Sciatic nerve (tissue), 2 donors: ENCODE data around the gene METTL26. TPM values are rescaled to one million over a fixed set of nuclear protein-coding genes. Genes with fewer than 3 reads are reported as not detected.
A peak's percentile ranks its signal among the peaks of the same experiment; 100 is the strongest.

Source experiments
- ATAC-seq: fragments of 200-7000 bp; cut with Tn5 transposase; one replicate; pipeline ENCODE4 v1.9.1; 2020; ENCODE audit warnings: mild to moderate bottlenecking, moderate library complexity
- DNase-seq: peaks from one replicate; pipeline ENCODE4 v3.0.0-alpha.2; 2020; ENCODE audit warnings: low spot score
- intact Hi-C: fragments of 100-400 bp; cut with DNase I; formaldehyde crosslinking; loops from one replicate; pipeline ENCODE4 v1.14.2; 2022
- total RNA-seq: library from RNA; stranded (reverse); fragmentation: NEBNext Ultra II Directional; extraction: Animal tissue kit (Norgen Biotek cat#: 25700); gene quantifications from one replicate; pipeline ENCODE4 v1.2.1, GENCODE V29; 2021
- donor health status: DM: no; HTN: no; CAD: no.
- donor health status: DM: no; HTN: no; CAD: no.

The METTL26 gene
- total RNA-seq, 1 donor from 2014 or later = 54.1 TPM

DNA sequence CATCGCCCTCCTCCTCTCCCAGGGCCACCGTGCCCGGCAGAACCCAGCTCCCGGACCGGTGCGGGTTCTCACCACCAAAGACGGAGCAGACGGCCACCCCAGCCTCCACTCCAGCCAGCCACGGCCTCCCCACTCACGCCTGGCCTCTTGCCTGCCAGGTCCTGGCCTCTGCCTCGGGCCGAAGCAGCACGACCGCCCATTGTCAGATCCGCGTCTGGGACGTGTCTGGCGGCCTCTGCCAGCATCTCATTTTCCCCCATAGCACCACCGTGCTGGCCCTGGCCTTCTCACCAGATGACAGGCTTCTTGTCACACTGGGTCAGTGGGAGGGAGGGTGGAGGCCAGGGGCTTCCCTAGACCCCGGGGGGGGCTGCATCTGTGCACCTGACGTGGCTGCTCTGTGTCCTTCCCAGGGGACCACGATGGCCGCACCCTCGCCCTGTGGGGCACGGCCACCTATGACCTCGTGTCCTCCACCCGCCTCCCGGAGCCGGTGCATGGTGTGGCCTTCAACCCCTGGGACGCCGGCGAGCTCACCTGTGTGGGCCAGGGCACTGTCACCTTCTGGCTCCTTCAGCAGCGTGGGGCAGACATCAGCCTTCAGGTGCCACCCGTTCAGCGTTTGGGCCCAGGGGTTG lies 25.2 kb upstream of the METTL26 start:
- intact Hi-C loops = no loop called here
- no peak for DNase-seq

DNA sequence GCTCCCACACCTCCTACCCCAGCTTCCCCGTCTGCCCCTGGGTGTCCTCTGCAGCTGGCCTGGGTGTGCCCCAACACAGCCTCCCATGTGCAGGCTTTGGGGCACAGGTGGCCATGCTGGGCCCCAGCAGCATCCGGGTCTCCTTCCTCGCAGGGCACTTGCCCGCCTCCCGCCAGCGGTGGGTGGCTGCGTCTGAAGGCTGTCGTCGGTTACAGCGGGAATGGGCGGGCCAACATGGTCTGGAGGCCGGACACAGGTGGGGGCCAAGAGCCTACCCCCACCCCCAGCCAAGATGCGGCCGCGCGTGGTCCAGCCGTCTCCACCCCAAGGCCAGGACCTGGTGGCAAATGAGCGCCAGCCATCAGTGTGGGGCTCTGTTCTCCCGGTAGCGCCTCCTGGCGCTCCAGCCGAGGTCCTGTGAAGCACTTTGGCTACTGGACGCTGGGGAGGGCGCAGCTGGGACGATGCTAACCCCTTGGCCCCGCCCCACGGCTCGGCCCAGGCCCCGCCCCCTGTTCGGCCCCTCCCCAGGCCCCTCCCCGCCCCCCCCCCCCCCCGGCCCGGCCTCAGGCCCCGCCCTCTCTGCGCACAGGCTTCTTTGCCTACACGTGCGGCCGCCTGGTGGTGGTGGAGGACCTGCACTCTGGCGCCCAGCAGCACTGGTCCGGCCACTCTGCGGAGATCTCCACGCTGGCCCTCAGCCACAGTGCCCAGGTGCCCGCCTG lies 24.5 kb upstream of the METTL26 start:
- peak; percentile 92 for ATAC-seq
- intact Hi-C loops = no loop called here
- peak; percentile 94 for DNase-seq

More for the DNA sequence above, 25.2 kb upstream of the METTL26 start:
- ATAC-seq = peak; percentile 20

DNA sequence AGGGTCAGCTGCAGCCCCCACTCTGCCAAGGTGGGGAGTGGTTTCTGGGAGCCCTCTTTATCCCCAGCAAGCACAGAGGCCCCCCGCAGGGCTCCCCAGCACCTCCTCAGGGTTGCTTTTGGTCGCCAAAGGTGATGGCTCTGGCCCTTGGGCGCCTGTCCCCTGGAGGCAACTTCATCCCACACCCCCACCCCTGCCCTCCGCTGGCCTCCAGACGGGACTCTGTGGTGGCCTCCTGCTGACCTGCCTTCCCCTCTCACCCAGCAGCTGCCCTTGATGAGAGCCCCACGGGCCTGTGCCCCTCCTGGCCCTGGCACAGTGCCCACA lies 24.0 kb upstream of the METTL26 start:
- intact Hi-C loops = no loop called here
- DNase-seq (no peak), ATAC-seq (no peak)

- DNase-seq (no peak), ATAC-seq (no peak)
- intact Hi-C loops = loop anchor here (10.0 kb wide), 1 partner anchor 75 kb away; no protein-coding TSS in a partner anchor
Measured at GRCh38 chr16:659618-660017, 23.5 kb upstream of the METTL26 start.

- ATAC-seq (no peak), DNase-seq (no peak)
- intact Hi-C loops = loop anchor here (10.0 kb wide), 1 partner anchor 74 kb away; no protein-coding TSS in a partner anchor
Measured at GRCh38 chr16:658679-659571, 22.8 kb upstream of the METTL26 start.

- intact Hi-C loops = loop anchor here (10.0 kb wide), 1 partner anchor 73 kb away; no protein-coding TSS in a partner anchor
- DNase-seq (no peak), ATAC-seq (no peak)
Measured at GRCh38 chr16:657487-657886, 21.4 kb upstream of the METTL26 start.

GRCh38 chr16:654034-654433 lies 17.9 kb upstream of the METTL26 start:
- DNase-seq (no peak), ATAC-seq (no peak)
- intact Hi-C loops = loop anchor here (10.0 kb wide), 1 partner anchor 69 kb away; no protein-coding TSS in a partner anchor

DNA sequence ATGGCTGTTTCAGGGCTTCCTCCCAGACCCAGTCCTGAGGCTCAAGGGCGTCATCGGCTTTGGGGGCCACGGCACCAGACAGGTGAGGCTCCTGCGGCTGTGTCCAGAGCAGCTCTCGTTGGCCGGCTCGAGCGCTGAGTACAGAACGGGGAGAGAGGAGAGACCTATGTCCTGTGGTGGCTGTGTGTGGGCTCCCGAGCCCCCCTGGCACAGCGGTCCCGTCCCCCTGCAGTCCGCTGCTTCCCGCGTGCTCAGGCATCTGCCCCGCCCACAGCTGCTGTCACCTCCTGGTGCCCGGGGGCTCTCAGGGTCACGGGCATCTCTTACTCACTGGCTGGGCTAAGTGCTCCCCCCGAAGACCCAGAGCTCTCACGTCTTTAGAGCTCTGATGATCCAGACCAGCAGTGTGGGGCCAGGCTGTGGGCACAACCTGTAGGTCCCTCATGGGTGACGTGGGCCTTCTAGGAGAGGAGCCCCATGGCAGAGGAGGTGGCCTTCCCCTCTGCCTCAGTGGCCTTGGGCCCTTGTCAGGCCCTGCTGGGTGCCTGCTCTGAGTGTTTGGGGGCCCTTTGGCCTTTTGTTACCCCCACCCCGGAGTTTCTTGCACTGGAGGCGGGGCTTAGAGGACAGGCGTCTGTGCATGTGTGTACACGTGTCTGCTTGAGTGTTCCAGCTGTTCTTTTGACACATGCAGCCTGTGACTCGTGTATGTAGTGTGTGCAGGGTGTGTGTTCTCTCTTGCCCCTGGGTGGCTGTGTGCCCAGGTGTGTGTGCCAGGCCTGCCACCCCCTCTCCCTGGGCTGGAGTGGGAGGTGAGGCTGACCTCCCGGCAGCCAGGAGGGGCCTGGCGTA lies 16.6 kb upstream of the METTL26 start:
- no peak for DNase-seq

GRCh38 chr16:651844-652243 lies 15.7 kb upstream of the METTL26 start:
- no peak for ATAC-seq
- no peak for DNase-seq
- intact Hi-C loops = loop anchor here (10.0 kb wide), 1 partner anchor 67 kb away; no protein-coding TSS in a partner anchor

More for the DNA sequence above, 16.6 kb upstream of the METTL26 start:
- intact Hi-C loops = loop anchor here (10.0 kb wide), 1 partner anchor 68 kb away; no protein-coding TSS in a partner anchor
- ATAC-seq = no peak

- ATAC-seq (no peak), DNase-seq (no peak)
- intact Hi-C loops = loop anchor here (10.0 kb wide), 1 partner anchor 65 kb away; no protein-coding TSS in a partner anchor
Measured at GRCh38 chr16:649631-650030, 13.5 kb upstream of the METTL26 start.

GRCh38 chr16:648781-649589 lies 12.9 kb upstream of the METTL26 start, which contains the start of gene WDR90:
WDR90 (plus strand) TSS chr16:649365; CDS start chr16:649417, 52 bp downstream.
- intact Hi-C loops = no loop called here
- ATAC-seq (peak; percentile 95), DNase-seq (peak; percentile 97)

DNA sequence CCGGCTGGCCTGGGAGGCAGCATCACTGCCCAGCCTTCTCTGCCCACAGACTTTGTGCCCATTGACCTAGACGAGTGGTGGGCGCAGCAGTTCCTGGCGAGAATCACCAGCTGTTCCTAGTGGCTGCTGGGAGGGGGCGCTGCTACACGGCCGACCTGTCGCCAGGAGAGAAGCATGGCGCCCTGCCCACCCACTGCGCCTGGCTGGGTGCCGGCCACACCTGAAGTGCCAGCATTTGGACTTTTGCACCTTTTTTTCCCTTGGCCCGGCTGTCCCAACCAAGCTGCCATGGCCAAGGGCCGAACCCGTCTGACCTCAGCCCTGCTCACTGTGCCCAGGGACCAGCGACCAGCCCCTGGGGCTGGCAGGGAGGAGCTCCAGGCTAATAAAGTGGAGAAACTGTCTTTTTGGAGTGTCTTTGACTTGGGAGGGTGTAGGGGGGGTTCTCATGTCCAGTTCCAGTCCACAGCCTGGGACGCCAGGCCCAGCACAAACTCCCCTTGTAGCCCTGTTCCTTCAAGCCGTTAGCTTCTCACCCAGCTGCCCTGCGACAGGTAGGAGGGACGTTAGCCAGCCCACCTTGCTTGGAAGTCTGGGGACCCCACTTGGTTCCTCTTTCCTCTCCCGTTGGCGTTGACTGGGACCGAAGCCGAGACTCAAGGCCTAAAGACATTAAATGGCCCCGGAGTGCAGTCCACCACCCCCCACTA lies 12.1 kb upstream of the METTL26 start:
- DNase-seq (no peak), ATAC-seq (no peak)
- intact Hi-C loops = no loop called here

- peak; percentile 3 for ATAC-seq
- no peak for DNase-seq
- intact Hi-C loops = no loop called here
Measured at GRCh38 chr16:647173-647902, 11.2 kb upstream of the METTL26 start.

DNA sequence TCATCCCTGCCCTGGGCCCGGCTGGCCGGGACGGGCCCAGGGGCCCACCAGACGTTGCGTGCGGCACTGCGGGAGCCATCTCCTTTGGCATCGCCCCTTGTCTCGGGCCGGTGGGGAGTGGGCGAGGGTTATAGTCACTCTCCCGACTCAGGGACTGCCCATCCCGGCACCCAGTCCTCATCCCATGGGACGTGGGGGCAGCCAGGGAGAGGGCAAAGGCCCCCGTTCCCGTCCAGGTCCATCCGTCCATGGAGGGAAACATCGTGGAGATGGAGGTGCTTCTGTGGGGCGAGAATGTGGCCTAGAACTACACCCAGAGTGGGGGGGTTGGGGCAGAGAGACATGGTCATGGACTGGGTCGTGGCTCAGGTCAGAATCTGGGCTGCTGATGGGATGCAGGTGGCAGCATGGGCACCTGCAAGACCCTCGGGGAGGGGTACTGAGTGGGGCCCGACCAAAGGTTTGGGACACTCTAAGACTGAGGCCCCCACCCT lies 10.6 kb upstream of the METTL26 start:
- ATAC-seq (no peak), DNase-seq (no peak)
- intact Hi-C loops = no loop called here

DNA sequence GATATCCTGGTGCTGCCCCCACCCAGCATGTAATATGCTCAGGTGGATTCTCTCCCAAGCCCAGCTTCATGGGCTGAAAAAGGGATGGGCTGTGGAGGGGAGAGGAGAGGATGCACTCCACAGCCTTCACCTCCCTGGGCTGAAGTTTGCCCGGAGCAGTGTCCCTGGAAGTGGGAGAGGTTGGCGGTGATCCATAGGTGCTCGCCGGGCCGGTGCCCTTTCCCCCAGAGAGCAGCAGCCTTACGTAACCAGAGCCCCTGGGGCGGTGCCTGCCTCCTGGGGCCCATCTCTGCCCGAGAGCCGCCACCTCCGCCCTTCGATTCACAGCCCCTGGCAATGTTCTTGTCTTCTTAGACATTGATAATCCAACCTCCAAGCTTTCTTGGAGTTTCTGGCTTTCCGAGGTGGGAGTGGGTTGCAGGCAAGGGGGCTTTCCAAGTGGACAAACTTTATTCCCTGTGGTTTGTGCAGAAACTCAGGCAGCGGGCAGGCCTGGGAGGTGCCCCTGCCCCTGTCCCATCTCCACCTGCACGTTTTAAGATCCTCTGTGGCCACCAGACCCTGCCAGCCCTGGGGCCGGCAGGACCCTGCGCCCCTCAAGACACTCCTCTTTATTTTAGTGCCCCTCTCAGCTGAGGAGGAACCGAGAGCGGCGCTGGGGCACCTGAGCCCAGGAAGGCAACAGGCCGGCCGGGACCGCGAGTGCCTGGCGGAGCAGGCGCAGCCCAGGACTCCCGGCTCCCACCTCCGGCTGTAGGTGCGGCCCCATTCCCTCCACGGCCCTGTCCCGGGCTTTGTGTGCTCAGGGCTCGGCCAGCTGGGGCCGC lies 10.0 kb upstream of the METTL26 start:
- no peak for ATAC-seq
- DNase-seq = no peak
- intact Hi-C loops = no loop called here
